IPS-18a (cell line): Measurements from ENCODE around the gene SHISA8.

Experiments
- H3K27ac ChIP-seq: one replicate; pipeline ENCODE4 v1.5.1; 2013; ENCODE audit warnings: low read length
- H3K27me3 ChIP-seq: one replicate; pipeline ENCODE4 v1.6.1; 2013; ENCODE audit warnings: mild to moderate bottlenecking, low read length; ENCODE audit not compliant: control insufficient read depth, insufficient read depth
- H3K36me3 ChIP-seq: one replicate; pipeline ENCODE4 v1.6.1; 2013; ENCODE audit warnings: low read depth, low read length; ENCODE audit not compliant: control insufficient read depth
- H3K4me1 ChIP-seq: one replicate; pipeline ENCODE4 v1.6.1; 2013; ENCODE audit warnings: low read depth, low read length; ENCODE audit not compliant: control insufficient read depth
- H3K4me3 ChIP-seq: one replicate; pipeline ENCODE4 v1.5.1; 2013; ENCODE audit warnings: low read length
- H3K9ac ChIP-seq: one replicate; pipeline ENCODE4 v1.6.1; 2013; ENCODE audit warnings: mild to moderate bottlenecking, low read length, moderate library complexity
- H3K9me3 ChIP-seq: one replicate; pipeline ENCODE4 v1.6.1; 2013; ENCODE audit warnings: low read depth, low read length; ENCODE audit not compliant: control insufficient read depth

Gene SHISA8

DNA sequence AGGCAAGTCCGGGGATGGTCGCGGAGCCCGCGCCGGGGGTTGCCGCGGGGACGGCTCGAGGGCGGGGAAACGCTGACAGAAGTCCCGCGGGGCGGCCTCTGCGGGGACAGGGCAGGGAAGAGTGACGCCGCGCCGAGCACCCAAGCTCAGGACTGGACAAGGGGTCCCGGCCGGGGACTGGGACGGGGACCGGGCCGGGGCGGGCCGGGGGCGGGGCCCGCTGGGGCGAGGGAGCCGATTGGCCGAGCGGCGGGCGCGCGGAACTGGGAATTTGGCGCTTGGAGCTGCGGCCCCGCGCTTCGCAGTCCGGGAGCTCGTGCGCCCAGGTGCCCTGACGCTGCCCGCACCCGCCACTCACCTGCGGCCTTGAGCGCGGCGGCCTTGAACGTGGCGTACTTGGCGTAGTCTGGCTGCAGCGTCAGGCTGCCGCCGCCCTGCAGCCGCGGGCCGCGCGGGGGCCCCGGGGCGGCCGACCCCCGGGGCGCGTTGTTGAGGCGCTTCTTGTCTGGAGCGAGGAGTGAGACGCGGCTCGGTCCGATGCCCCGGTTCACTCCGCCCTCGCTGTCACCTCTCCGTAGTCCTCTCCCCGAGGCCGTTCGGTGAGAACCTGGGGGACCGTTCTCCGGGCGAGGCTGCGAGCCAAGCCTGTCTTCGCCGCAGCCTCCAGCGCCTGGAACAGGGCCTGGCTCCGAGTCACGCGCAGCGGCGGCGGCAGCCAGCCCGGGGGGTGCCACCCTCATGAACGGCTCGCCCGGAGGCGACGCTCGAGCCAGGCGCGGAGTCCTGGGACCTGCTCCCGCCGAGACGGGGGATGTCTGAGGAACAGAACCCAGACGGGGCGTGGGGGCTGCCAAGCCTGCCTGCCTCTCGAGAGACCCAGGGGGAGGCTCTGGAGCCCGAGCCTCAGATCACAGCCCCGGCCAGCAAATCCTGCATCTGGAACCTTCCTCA, 4.5 kb downstream of the SHISA8 start:
- H3K27ac ChIP-seq, result no peak overlapping the region
- H3K9me3 ChIP-seq, result no peaks in the 10 kb centered on the region
- H3K9ac ChIP-seq, result no peak overlapping the region
- no peaks in the 10 kb centered on the region for H3K4me1 ChIP-seq
- peaks cover 74% of the 10 kb centered on the region for H3K27me3 ChIP-seq
- no peak overlapping the region for H3K4me3 ChIP-seq
- no peaks in the 10 kb centered on the region for H3K36me3 ChIP-seq

- H3K27me3 ChIP-seq, result peaks cover 66% of the 10 kb centered on the region
- H3K27ac ChIP-seq, result no peak overlapping the region
- no peaks in the 10 kb centered on the region for H3K4me1 ChIP-seq
- no peaks in the 10 kb centered on the region for H3K9me3 ChIP-seq
- H3K36me3 ChIP-seq, result peaks cover 7% of the 10 kb centered on the region
- H3K9ac ChIP-seq, result no peak overlapping the region
- H3K4me3 ChIP-seq, result no peak overlapping the region
These were observed 5.4 kb downstream of the SHISA8 start for GRCh38 chr22:41909310-41910049.

DNA sequence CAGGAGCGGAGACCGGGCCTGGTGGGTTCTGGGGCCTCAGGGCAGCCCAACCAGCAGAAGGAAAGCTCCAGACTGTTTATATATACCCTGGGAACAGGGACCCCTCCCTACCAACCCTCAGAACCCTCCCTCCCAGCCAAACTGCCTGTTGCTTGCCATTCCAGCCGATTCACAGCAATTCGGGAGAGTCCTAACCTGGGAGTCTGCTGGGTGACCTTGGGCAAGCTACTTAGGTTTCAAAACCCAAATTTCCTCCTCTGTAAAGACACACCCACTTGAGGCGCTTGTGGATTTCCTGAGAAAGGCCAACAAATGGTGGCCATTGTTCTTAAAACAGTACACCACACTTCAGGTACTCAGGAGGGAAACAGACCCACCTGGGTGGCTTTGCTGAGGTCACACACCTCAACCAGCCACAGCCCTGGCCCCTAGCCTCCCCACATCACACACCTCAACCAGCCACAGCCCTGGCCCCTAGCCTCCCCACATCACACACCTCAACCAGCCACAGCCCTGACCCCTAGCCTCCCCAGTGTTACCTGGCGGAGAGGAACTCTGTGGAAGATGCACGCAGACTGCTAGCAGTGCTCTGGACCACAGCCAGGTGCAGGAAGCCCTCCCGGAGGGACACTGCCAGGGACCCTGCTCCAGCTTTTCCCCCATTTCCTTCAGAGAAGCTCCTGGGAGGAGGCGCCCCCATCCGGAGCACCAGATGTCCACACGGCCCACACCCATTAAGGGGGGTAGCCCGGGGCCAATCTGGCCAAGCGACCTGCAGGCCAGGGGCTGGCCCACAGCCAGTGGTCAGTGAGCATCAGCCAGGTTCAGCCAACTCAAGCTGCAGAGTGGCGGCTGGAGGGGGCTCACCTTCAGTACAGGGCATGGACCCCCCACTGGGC, 6.2 kb downstream of the SHISA8 start:
- H3K9me3 ChIP-seq, result no peaks in the 10 kb centered on the region
- H3K27ac ChIP-seq, result no peak overlapping the region
- no peak overlapping the region for H3K4me3 ChIP-seq
- peaks cover 57% of the 10 kb centered on the region for H3K27me3 ChIP-seq
- H3K36me3 ChIP-seq, result peaks cover 14% of the 10 kb centered on the region
- no peaks in the 10 kb centered on the region for H3K4me1 ChIP-seq
- no peak overlapping the region for H3K9ac ChIP-seq

GRCh38 chr22:41907436-41908401, 7.2 kb downstream of the SHISA8 start:
- Histone ChIP-seq H3K27me3 (peaks cover 48% of the 10 kb centered on the region), H3K9me3 (no peaks in the 10 kb centered on the region), H3K4me3 (no peak overlapping the region), H3K27ac (no peak overlapping the region), H3K4me1 (no peaks in the 10 kb centered on the region), H3K36me3 (peaks cover 19% of the 10 kb centered on the region), H3K9ac (no peak overlapping the region)

GRCh38 chr22:41906822-41907221, 8.1 kb downstream of the SHISA8 start:
- peaks cover 27% of the 10 kb centered on the region for H3K36me3 ChIP-seq
- H3K4me1 ChIP-seq, result no peaks in the 10 kb centered on the region
- no peak overlapping the region for H3K9ac ChIP-seq
- H3K4me3 ChIP-seq, result no peak overlapping the region
- no peaks in the 10 kb centered on the region for H3K9me3 ChIP-seq
- H3K27ac ChIP-seq, result no peak overlapping the region
- peaks cover 39% of the 10 kb centered on the region for H3K27me3 ChIP-seq

- H3K9ac ChIP-seq, result no peak overlapping the region
- H3K27me3 ChIP-seq, result peaks cover 27% of the 10 kb centered on the region
- no peaks in the 10 kb centered on the region for H3K9me3 ChIP-seq
- no peak overlapping the region for H3K27ac ChIP-seq
- peaks cover 35% of the 10 kb centered on the region for H3K36me3 ChIP-seq
- no peak overlapping the region for H3K4me3 ChIP-seq
- H3K4me1 ChIP-seq, result no peaks in the 10 kb centered on the region
These were observed 9.3 kb downstream of the SHISA8 start for GRCh38 chr22:41905411-41906202.

DNA sequence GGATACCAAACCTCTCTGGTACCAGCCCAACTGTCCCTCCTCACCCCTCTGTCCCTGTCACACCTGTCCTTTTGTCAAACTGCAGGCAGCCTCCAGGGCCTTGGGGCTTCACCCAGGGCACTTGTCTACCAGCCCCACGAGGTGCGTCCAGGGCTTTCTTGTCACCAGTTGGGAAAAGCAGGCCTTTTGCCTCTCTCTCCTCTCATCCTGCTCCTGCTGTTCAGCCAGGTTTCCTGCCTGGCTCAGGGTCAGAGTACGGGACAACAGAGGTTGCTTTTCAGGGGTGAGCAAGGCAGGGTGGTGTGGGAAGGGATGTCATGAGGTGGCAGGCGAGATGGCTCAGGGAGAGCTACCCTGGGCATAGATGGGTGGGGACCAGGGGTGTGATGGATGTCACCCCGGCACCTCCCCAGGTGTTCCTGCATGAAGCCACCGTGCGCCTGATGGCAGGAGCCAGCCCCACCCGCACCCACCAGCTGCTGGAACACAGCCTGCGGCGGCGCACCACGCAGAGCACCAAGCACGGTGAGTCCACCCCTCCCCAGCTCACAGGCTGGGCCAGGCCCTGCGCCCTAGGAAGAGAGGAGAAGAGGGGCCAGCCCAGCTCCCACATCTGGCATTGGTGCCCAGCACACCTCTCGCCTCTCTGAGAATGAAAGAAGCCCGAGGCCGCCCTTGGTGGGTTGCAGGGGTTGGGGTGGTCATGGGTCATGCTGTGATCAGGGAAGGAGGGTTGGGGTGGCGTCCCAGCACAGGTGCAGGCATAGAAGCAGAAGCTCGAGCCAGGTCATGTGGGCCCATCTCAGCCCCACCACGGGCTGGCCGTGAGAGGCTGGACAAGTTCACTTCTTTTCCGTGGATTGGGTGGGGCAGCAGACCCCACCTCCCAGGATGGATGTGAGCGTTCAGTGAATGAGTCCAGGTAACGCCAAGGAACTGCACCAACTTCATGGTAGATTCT, 10.1 kb downstream of the SHISA8 start:
- Histone ChIP-seq H3K4me3 (no peak overlapping the region), H3K9me3 (no peaks in the 10 kb centered on the region), H3K27ac (no peak overlapping the region), H3K4me1 (no peaks in the 10 kb centered on the region), H3K36me3 (peaks cover 44% of the 10 kb centered on the region), H3K9ac (no peak overlapping the region), H3K27me3 (peaks cover 18% of the 10 kb centered on the region)

DNA sequence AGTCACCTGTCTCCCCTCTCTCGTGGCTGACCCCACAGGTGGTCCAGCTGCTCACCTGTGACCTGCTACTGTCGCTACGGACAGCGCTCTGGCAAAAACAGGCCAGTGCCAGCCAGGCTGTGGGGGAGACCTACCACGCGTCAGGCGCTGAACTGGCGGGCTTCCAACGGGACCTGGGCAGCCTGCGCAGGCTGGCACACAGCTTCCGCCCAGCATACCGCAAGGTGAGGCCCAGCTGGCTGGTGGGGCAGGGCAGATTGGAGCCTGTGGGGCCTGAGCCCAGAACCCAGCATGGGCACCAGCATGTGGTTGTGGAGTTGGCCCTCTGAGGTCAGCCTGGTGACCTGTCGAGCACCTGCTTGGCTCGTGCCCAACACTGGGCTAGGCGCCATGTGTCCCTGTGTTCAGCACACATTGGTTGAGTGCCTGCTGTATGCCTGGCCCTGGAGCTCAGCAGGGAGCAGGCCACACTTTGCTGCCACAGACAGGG, 11.9 kb downstream of the SHISA8 start:
- Histone ChIP-seq H3K4me1 (no peaks in the 10 kb centered on the region), H3K4me3 (no peak overlapping the region), H3K27ac (no peak overlapping the region), H3K9me3 (no peaks in the 10 kb centered on the region), H3K27me3 (peaks cover under 1% of the 10 kb centered on the region), H3K9ac (no peak overlapping the region), H3K36me3 (peaks cover 60% of the 10 kb centered on the region)

DNA sequence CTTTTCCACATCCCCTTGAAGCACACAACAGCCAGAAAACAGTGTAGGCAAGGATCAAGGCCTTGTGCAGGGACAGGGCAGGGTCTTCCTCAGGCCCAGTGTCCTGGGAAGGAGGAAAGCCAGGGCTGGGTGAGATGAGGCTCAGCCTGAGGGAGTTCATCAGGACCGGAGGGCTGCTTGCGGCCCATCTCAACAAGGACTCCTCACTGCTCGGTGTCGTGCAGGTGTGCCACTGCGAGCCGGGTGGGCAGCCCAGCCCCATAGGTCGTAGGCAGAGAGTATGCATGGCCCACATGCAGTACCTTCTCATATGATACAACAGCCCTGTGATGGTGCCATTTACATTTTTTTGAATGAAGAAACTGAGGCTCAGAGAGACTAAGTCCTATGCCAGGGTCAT, 12.9 kb downstream of the SHISA8 start:
- no peaks in the 10 kb centered on the region for H3K9me3 ChIP-seq
- H3K9ac ChIP-seq, result no peak overlapping the region
- H3K4me3 ChIP-seq, result no peak overlapping the region
- H3K36me3 ChIP-seq, result peaks cover 69% of the 10 kb centered on the region
- no peak overlapping the region for H3K27ac ChIP-seq
- H3K4me1 ChIP-seq, result no peaks in the 10 kb centered on the region
- no peaks in the 10 kb centered on the region for H3K27me3 ChIP-seq
